Measurements from ENCODE around the gene INPP5E.

DNA sequence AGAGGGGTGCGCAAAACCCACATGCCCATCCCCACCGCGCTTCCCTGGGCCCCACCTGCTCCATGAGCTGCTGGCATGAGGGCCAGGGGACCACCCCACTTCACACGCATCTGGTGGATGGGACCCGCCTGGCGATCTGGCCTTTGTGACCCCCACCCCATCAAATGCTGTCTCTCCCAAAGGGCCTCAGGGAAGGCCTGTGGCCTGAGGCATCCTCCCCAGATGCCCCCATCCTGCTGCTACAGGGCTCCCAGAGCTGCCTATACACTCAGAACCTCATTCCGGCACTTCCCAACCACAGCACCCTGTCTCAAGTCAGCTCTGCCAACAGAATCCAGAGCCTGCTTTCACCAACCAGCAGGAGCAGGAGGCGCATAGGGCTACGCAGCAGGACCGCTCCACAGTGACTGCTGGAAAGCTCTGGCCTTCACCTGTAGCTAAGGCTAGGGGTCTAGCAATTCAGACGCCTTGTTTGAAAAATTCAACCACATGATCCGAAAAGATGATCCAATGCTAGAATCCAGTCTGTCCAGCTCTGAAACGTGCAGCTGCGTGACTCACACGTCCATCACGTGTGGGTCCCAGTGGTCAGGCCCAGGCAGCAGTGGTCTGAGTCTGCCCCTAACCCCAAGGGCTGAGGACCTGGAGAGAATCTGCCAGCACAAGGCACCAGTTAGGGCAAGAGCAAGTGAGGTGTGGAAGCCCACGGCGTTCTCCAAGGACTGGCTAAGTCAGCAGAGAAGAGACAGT is 38.3 kb downstream of the INPP5E start:
- TF ChIP-seq, protein P1, sequence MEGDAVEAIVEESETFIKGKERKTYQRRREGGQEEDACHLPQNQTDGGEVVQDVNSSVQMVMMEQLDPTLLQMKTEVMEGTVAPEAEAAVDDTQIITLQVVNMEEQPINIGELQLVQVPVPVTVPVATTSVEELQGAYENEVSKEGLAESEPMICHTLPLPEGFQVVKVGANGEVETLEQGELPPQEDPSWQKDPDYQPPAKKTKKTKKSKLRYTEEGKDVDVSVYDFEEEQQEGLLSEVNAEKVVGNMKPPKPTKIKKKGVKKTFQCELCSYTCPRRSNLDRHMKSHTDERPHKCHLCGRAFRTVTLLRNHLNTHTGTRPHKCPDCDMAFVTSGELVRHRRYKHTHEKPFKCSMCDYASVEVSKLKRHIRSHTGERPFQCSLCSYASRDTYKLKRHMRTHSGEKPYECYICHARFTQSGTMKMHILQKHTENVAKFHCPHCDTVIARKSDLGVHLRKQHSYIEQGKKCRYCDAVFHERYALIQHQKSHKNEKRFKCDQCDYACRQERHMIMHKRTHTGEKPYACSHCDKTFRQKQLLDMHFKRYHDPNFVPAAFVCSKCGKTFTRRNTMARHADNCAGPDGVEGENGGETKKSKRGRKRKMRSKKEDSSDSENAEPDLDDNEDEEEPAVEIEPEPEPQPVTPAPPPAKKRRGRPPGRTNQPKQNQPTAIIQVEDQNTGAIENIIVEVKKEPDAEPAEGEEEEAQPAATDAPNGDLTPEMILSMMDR (IDR thresholded peaks at IDR 0.05), result no peak
- no peak for TF ChIP-seq POLR2A (IDR thresholded peaks at IDR 0.05)

Data from uterus (tissue), 2 donors.